Uterus (tissue), 4 donors: ENCODE data around the gene PTPRJ. TPM values are rescaled to one million over a fixed set of nuclear protein-coding genes. Genes with fewer than 3 reads are reported as not detected.
A peak's percentile ranks its signal among the peaks of the same experiment; 100 is the strongest.

Experiments
- DNase-seq, 2 donors: peaks; one replicate each; pipeline ENCODE4 v3.0.0-alpha.2; 2019 to 2020
- H3K27ac ChIP-seq, 2 donors: fragments of 200-600 bp; sonication (generic); 1 replicate in 1 of 2; 2 replicates in 1 of 2; pipeline ENCODE4 v1.5.1; 2016 to 2018
- H3K27me3 ChIP-seq, 2 donors: fragments of 200-600 bp; sonication (generic); one replicate each; pipeline ENCODE4 v1.5.1; 2018 to 2019; ENCODE audit warnings: control low read depth in 1 of 2
- H3K36me3 ChIP-seq, 2 donors: fragments of 200-600 bp; sonication (generic); one replicate each; pipeline ENCODE4 v1.5.1; 2019; ENCODE audit warnings: control low read depth in 1 of 2
- H3K4me1 ChIP-seq, 2 donors: fragments of 200-600 bp; sonication (generic); one replicate each; pipeline ENCODE4 v1.5.1; 2018 to 2019; ENCODE audit warnings: control low read depth in 1 of 2
- H3K4me3 ChIP-seq, 2 donors: fragments of 200-600 bp; sonication (generic); 1 replicate in 1 of 2; 2 replicates in 1 of 2; pipeline ENCODE4 v1.5.1; 2018 to 2019; ENCODE audit warnings: mild to moderate bottlenecking in 1 of 2
- H3K9me3 ChIP-seq, 2 donors: fragments of 200-600 bp; sonication (generic); one replicate each; pipeline ENCODE4 v1.5.1; 2019; ENCODE audit warnings: control low read depth in 1 of 2
- CTCF ChIP-seq, 4 experiments: fragments of 200-600 bp in 2 of 4; fragments of 450-650 bp in 2 of 4; sonication (generic) in 2 of 4; IDR thresholded peaks; one replicate each; pipeline ENCODE4 v1.5.1; 2016 to 2019; ENCODE audit warnings: antibody characterized with exemption in 4 of 4, mild to moderate bottlenecking in 2 of 4, moderate library complexity in 1 of 4
- POLR2A ChIP-seq, 2 donors: fragments of 450-650 bp; IDR thresholded peaks; one replicate each; pipeline ENCODE4 v1.6.1; 2016; ENCODE audit warnings: antibody characterized with exemption in 2 of 2, mild to moderate bottlenecking in 1 of 2, moderate library complexity in 1 of 2
- intact Hi-C: fragments of 100-400 bp; cut with DNase I; formaldehyde crosslinking; loops from one replicate; pipeline ENCODE4 v1.15.1; 2023; ENCODE audit warnings: low total_unique reads
- total RNA-seq, 4 donors: library from RNA; depleted of rRNA in 3 of 4; stranded (reverse); fragments of >200 nt in 3 of 4; gene quantifications; one replicate each; pipeline versions ENCODE4 v1.1.0 to v1.2.4, GENCODE V29; 2014 to 2023
- donor health status: DM: yes; HTN: yes; CAD: no.

Gene PTPRJ
- total RNA-seq, 4 donors from 2014 or later, result 2.1 to 22.1 (median 7.1) TPM

- H3K4me1 ChIP-seq, result no peaks in the 10 kb centered on the region
- intact Hi-C loops, result no loop called here
- peak overlapping the region; percentile 24 to 41 for H3K27ac ChIP-seq
- TF ChIP-seq POLR2A (IDR thresholded peaks at IDR 0.05), result no peak
- TF ChIP-seq CTCF (IDR thresholded peaks at IDR 0.05), result no peak
- no peaks in the 10 kb centered on the region for H3K36me3 ChIP-seq
- H3K9me3 ChIP-seq, result no peaks in the 10 kb centered on the region
- peak; percentile 51 to 70 for DNase-seq
- H3K4me3 ChIP-seq, result no peak overlapping the region
- no peaks in the 10 kb centered on the region for H3K27me3 ChIP-seq
Observed at GRCh38 chr11:48034926-48035871, 54.8 kb downstream of the PTPRJ start.

- Histone ChIP-seq H3K4me1 (no peaks in the 10 kb centered on the region), H3K27me3 (no peaks in the 10 kb centered on the region), H3K4me3 (no peak overlapping the region), H3K36me3 (no peaks in the 10 kb centered on the region), H3K9me3 (no peaks in the 10 kb centered on the region), H3K27ac (no peak overlapping the region)
- TF ChIP-seq CTCF (IDR thresholded peaks at IDR 0.05) (no peak), POLR2A (IDR thresholded peaks at IDR 0.05) (no peak)
- DNase-seq, result no peak
- intact Hi-C loops, result no loop called here
Observed at GRCh38 chr11:48036011-48036410, 55.7 kb downstream of the PTPRJ start.

GRCh38 chr11:48036466-48036865 lies 56.1 kb downstream of the PTPRJ start:
- no peak overlapping the region for H3K4me3 ChIP-seq
- H3K9me3 ChIP-seq, result no peaks in the 10 kb centered on the region
- no peak for DNase-seq
- intact Hi-C loops, result no loop called here
- no peaks in the 10 kb centered on the region for H3K27me3 ChIP-seq
- TF ChIP-seq CTCF (IDR thresholded peaks at IDR 0.05) (no peak), POLR2A (IDR thresholded peaks at IDR 0.05) (no peak)
- no peak overlapping the region for H3K27ac ChIP-seq
- H3K36me3 ChIP-seq, result no peaks in the 10 kb centered on the region
- H3K4me1 ChIP-seq, result no peaks in the 10 kb centered on the region

- Histone ChIP-seq H3K4me1 (no peaks in the 10 kb centered on the region), H3K9me3 (no peaks in the 10 kb centered on the region)
- DNase-seq, result no peak
Observed at GRCh38 chr11:48037709-48038468, 57.5 kb downstream of the PTPRJ start.

More at GRCh38 chr11:48037709-48038468, 57.5 kb downstream of the PTPRJ start:
- H3K27me3 ChIP-seq, result no peaks in the 10 kb centered on the region
- H3K4me3 ChIP-seq, result no peak overlapping the region
- no peak for TF ChIP-seq POLR2A (IDR thresholded peaks at IDR 0.05)
- no peak for TF ChIP-seq CTCF (IDR thresholded peaks at IDR 0.05)
- no peaks in the 10 kb centered on the region for H3K36me3 ChIP-seq
- H3K27ac ChIP-seq, result no peak overlapping the region
- intact Hi-C loops, result no loop called here
